ENCODE data around the gene TMEM141. TPM values are rescaled to one million over a fixed set of nuclear protein-coding genes. Genes with fewer than 3 reads are reported as not detected.
"Not testable (repeated sequence)": the region's sequence is repeated elsewhere in the genome, so short reads cannot be mapped to it uniquely, and the experiment has no call there.

The TMEM141 gene
- total and polyA plus RNA-seq, 5 donors = 73.6 to 158 (median 102) TPM

GRCh38 chr9:136838314-136839228 lies 47.4 kb downstream of the TMEM141 start:
- DNase-seq (peak in 2 of 3 donors; percentile 49 to 56), ATAC-seq (no peak)
- 82% methylated on average over 29 of the region's 29 CpGs for WGBS
- H3K27ac ChIP-seq (ENCODE audit: low read length) = no peak overlapping the region
- peaks cover 8% of the 10 kb centered on the region for H3K4me1 ChIP-seq (ENCODE audit: control insufficient read depth, insufficient read depth, low read length)
- intact Hi-C loops (cut with DNase I) = no loop called here
- no peak overlapping the region for H3K4me3 ChIP-seq (ENCODE audit: low read length)
- no peaks in the 10 kb centered on the region for H3K9me3 ChIP-seq (ENCODE audit: control insufficient read depth, low read length)
- no peaks in the 10 kb centered on the region for H3K27me3 ChIP-seq (ENCODE audit: control insufficient read depth, insufficient read depth)

- peak in 2 of 3 donors; percentile 54 to 60 for DNase-seq
- intact Hi-C loops (cut with DNase I) = loop anchor here in 1 of 4 donors (10.0 kb wide), 1 partner anchor 105 kb away; the partner anchor contains the start of genes C8G and FBXW5
- Histone ChIP-seq H3K9me3 (ENCODE audit: control insufficient read depth, low read length) (no peaks in the 10 kb centered on the region), H3K27ac (ENCODE audit: low read length) (no peak overlapping the region), H3K4me1 (ENCODE audit: control insufficient read depth, insufficient read depth, low read length) (peaks cover 8% of the 10 kb centered on the region), H3K27me3 (ENCODE audit: control insufficient read depth, insufficient read depth) (no peaks in the 10 kb centered on the region), H3K4me3 (ENCODE audit: low read length) (no peak overlapping the region)
- 82% methylated on average over 36 of the region's 36 CpGs for WGBS
- ATAC-seq = no peak
Measured at GRCh38 chr9:136839229-136840139, 48.3 kb downstream of the TMEM141 start.

- H3K27me3 ChIP-seq (ENCODE audit: control insufficient read depth, insufficient read depth) = no peaks in the 10 kb centered on the region
- no peak for ATAC-seq
- peak in 2 of 3 donors; percentile 50 to 72 for DNase-seq
- peaks cover 8% of the 10 kb centered on the region for H3K4me1 ChIP-seq (ENCODE audit: control insufficient read depth, insufficient read depth, low read length)
- H3K27ac ChIP-seq (ENCODE audit: low read length) = no peak overlapping the region
- intact Hi-C loops (cut with DNase I) = loop anchor here in 1 of 4 donors (10.0 kb wide), 1 partner anchor 104 kb away; the partner anchor contains the start of genes C8G and FBXW5
- no peak overlapping the region for H3K4me3 ChIP-seq (ENCODE audit: low read length)
- H3K9me3 ChIP-seq (ENCODE audit: control insufficient read depth, low read length) = no peaks in the 10 kb centered on the region
- WGBS = 61% methylated on average over 32 of the region's 32 CpGs
Measured at GRCh38 chr9:136840140-136840876, 49.2 kb downstream of the TMEM141 start.

GRCh38 chr9:136840877-136841645 lies 49.9 kb downstream of the TMEM141 start:
- ATAC-seq = peak; percentile 5 to 29
- no peaks in the 10 kb centered on the region for H3K9me3 ChIP-seq (ENCODE audit: control insufficient read depth, low read length)
- no peak overlapping the region for H3K27ac ChIP-seq (ENCODE audit: low read length)
- no peak overlapping the region for H3K4me3 ChIP-seq (ENCODE audit: low read length)
- H3K27me3 ChIP-seq (ENCODE audit: control insufficient read depth, insufficient read depth) = no peaks in the 10 kb centered on the region
- intact Hi-C loops (cut with DNase I) = loop anchor here in 1 of 4 donors (10.0 kb wide), 1 partner anchor 104 kb away; the partner anchor contains the start of genes C8G and FBXW5
- 66% methylated on average over 28 of the region's 28 CpGs for WGBS
- H3K4me1 ChIP-seq (ENCODE audit: control insufficient read depth, insufficient read depth, low read length) = peaks cover 8% of the 10 kb centered on the region
- DNase-seq = peak in 2 of 3 donors; percentile 79 to 81

GRCh38 chr9:136841646-136842379 lies 50.7 kb downstream of the TMEM141 start:
- WGBS = 47% methylated on average over 16 of the region's 16 CpGs
- H3K27ac ChIP-seq (ENCODE audit: low read length); H3K9me3 ChIP-seq (ENCODE audit: control insufficient read depth, low read length); H3K4me1 ChIP-seq (ENCODE audit: control insufficient read depth, insufficient read depth, low read length); H3K4me3 ChIP-seq (ENCODE audit: low read length); H3K27me3 ChIP-seq (ENCODE audit: control insufficient read depth, insufficient read depth): not testable (repeated sequence)
- ATAC-seq = peak in 1 of 2 donors; percentile 0
- peak in 2 of 3 donors; percentile 54 to 65 for DNase-seq
- intact Hi-C loops (cut with DNase I) = loop anchor here in 1 of 4 donors (10.0 kb wide), 1 partner anchor 103 kb away; the partner anchor contains the start of genes C8G and FBXW5

- H3K27ac ChIP-seq (ENCODE audit: low read length); H3K27me3 ChIP-seq (ENCODE audit: control insufficient read depth, insufficient read depth); H3K4me1 ChIP-seq (ENCODE audit: control insufficient read depth, insufficient read depth, low read length); H3K9me3 ChIP-seq (ENCODE audit: control insufficient read depth, low read length): not testable (repeated sequence)
- peak; percentile 76 to 77 for ATAC-seq
- DNase-seq = peak; percentile 79 to 93 (median 92)
- intact Hi-C loops (cut with DNase I) = loop anchor here in 1 of 4 donors (10.0 kb wide), 1 partner anchor 102 kb away; the partner anchor contains the start of genes C8G and FBXW5
- peak within 1 kb of the TSS; percentile 8 for H3K4me3 ChIP-seq (ENCODE audit: low read length)
- WGBS = 1% methylated on average over 25 of the region's 27 CpGs
Measured at GRCh38 chr9:136842380-136842948, 51.3 kb downstream of the TMEM141 start, which contains the start of gene AJM1. Gene AJM1 (plus strand): TSS chr9:136842478. CDS start chr9:136844415, 1,937 bp downstream.

Small RNAs within 50 kb of the gene (microRNA-seq; reads per million reads assigned to microRNA genes)
- 0 reads per million in 2 donors for gene MIR4292
- 0 reads per million in 2 donors for gene MIR6722

Other genes with a start within 250 kb of the TMEM141 start
- gene NOTCH1, start 245.3 kb upstream of the TMEM141 start, total RNA-seq = 10 to 100 TPM; 20.4 to 31.9 (median 29.4) TPM
- gene NOTCH1, start 245.3 kb upstream of the TMEM141 start, polyA plus RNA-seq = 10.8 TPM
- gene EGFL7, start 128.4 kb upstream of the TMEM141 start, total RNA-seq = 100 to 1,000 TPM in 1 of 4 donors, 10 to 100 TPM in 3; 73.3 to 148 (median 83.0) TPM
- gene EGFL7, start 128.4 kb upstream of the TMEM141 start, polyA plus RNA-seq = 113 TPM
- gene AGPAT2, start 103.9 kb upstream of the TMEM141 start, total RNA-seq = 10 to 100 TPM; 63.0 to 92.0 (median 70.2) TPM
- 149 TPM for gene AGPAT2, start 103.9 kb upstream of the TMEM141 start, polyA plus RNA-seq
- gene DIPK1B, start 78.8 kb upstream of the TMEM141 start, total RNA-seq = 10 to 100 TPM; 34.2 to 40.8 (median 36.4) TPM
- gene DIPK1B, start 78.8 kb upstream of the TMEM141 start, polyA plus RNA-seq = 42.7 TPM
- gene LCN10, start 48.4 kb upstream of the TMEM141 start, total RNA-seq = 10 to 100 TPM in 1 of 4 donors, 1 to 10 TPM in 3; 4.5 to 14.1 (median 7.7) TPM
- gene LCN10, start 48.4 kb upstream of the TMEM141 start, polyA plus RNA-seq = 14.7 TPM
- 10 to 100 TPM in 3 of 4 donors, 1 to 10 TPM in 1; 8.3 to 22.8 (median 16.9) TPM for gene LCN6, start 42.8 kb upstream of the TMEM141 start, total RNA-seq
- 41.0 TPM for gene LCN6, start 42.8 kb upstream of the TMEM141 start, polyA plus RNA-seq
- gene LCN8, start 33.1 kb upstream of the TMEM141 start, total RNA-seq = not detected
- not detected for gene LCN8, start 33.1 kb upstream of the TMEM141 start, polyA plus RNA-seq
- gene LCN15, start 26.8 kb upstream of the TMEM141 start, total RNA-seq = 1 to 10 TPM in 2 of 4 donors, under 1 TPM in 2; 0.32 to 1.3 (median 0.87) TPM
- gene LCN15, start 26.8 kb upstream of the TMEM141 start, polyA plus RNA-seq = 2.1 TPM
- 1 to 10 TPM; 2.0 to 5.0 (median 2.6) TPM for gene CCDC183, start 5.0 kb downstream of the TMEM141 start, total RNA-seq
- gene CCDC183, start 5.0 kb downstream of the TMEM141 start, polyA plus RNA-seq = 3.8 TPM
- gene RABL6, start 16.6 kb downstream of the TMEM141 start, total RNA-seq = 10 to 100 TPM; 67.3 to 73.6 (median 71.6) TPM
- 87.2 TPM for gene RABL6, start 16.6 kb downstream of the TMEM141 start, polyA plus RNA-seq
- gene AJM1, start 51.1 kb downstream of the TMEM141 start, total RNA-seq = 10 to 100 TPM in 1 of 4 donors, 1 to 10 TPM in 3; 4.4 to 11.5 (median 8.0) TPM
- 4.3 TPM for gene AJM1, start 51.1 kb downstream of the TMEM141 start, polyA plus RNA-seq
- gene PHPT1, start 58.1 kb downstream of the TMEM141 start, total RNA-seq = 100 to 1,000 TPM; 176 to 227 (median 203) TPM
- gene PHPT1, start 58.1 kb downstream of the TMEM141 start, polyA plus RNA-seq = 329 TPM
- gene MAMDC4, start 61.0 kb downstream of the TMEM141 start, total RNA-seq = 10 to 100 TPM in 1 of 4 donors, 1 to 10 TPM in 3; 3.0 to 10.8 (median 5.8) TPM
- 5.2 TPM for gene MAMDC4, start 61.0 kb downstream of the TMEM141 start, polyA plus RNA-seq
- 100 to 1,000 TPM; 279 to 331 (median 301) TPM for gene EDF1, start 75.0 kb downstream of the TMEM141 start, total RNA-seq
- 417 TPM for gene EDF1, start 75.0 kb downstream of the TMEM141 start, polyA plus RNA-seq
- gene TRAF2, start 95.2 kb downstream of the TMEM141 start, total RNA-seq = 10 to 100 TPM in 1 of 4 donors, 1 to 10 TPM in 3; 6.1 to 10.2 (median 8.6) TPM
- 6.7 TPM for gene TRAF2, start 95.2 kb downstream of the TMEM141 start, polyA plus RNA-seq
- 100 to 1,000 TPM; 108 to 139 (median 120) TPM for gene FBXW5, start 153.4 kb downstream of the TMEM141 start, total RNA-seq
- gene FBXW5, start 153.4 kb downstream of the TMEM141 start, polyA plus RNA-seq = 150 TPM
- 1 to 10 TPM; 1.0 to 1.8 (median 1.4) TPM for gene C8G, start 153.9 kb downstream of the TMEM141 start, total RNA-seq
- 1.4 TPM for gene C8G, start 153.9 kb downstream of the TMEM141 start, polyA plus RNA-seq
- 10 to 100 TPM in 3 of 4 donors, 1 to 10 TPM in 1; 9.8 to 21.2 (median 13.1) TPM for gene LCN12, start 160.9 kb downstream of the TMEM141 start, total RNA-seq
- 7.0 TPM for gene LCN12, start 160.9 kb downstream of the TMEM141 start, polyA plus RNA-seq
- gene PTGDS, start 186.2 kb downstream of the TMEM141 start, total RNA-seq = 1,000 to 10,000 TPM; 3,127 to 5,556 (median 4,402) TPM
- 6,981 TPM for gene PTGDS, start 186.2 kb downstream of the TMEM141 start, polyA plus RNA-seq
- gene LCNL1, start 191.6 kb downstream of the TMEM141 start, total RNA-seq = 10 to 100 TPM in 2 of 4 donors, 1 to 10 TPM in 2; 4.3 to 16.7 (median 9.7) TPM
- 2.4 TPM for gene LCNL1, start 191.6 kb downstream of the TMEM141 start, polyA plus RNA-seq
- 10 to 100 TPM; 24.8 to 30.4 (median 27.6) TPM for gene PAXX, start 201.1 kb downstream of the TMEM141 start, total RNA-seq
- 44.5 TPM for gene PAXX, start 201.1 kb downstream of the TMEM141 start, polyA plus RNA-seq
- gene CLIC3, start 205.2 kb downstream of the TMEM141 start, total RNA-seq = 1 to 10 TPM; 2.8 to 6.2 (median 4.8) TPM
- gene CLIC3, start 205.2 kb downstream of the TMEM141 start, polyA plus RNA-seq = 6.2 TPM
- gene ABCA2, start 236.9 kb downstream of the TMEM141 start, total RNA-seq = 10 to 100 TPM; 32.2 to 42.4 (median 39.3) TPM
- 40.4 TPM for gene ABCA2, start 236.9 kb downstream of the TMEM141 start, polyA plus RNA-seq
- under 1 TPM in 3 of 4 donors, not detected in 1; 0.09 to 0.24 (median 0.20) TPM for gene FUT7, start 240.7 kb downstream of the TMEM141 start, total RNA-seq
- gene FUT7, start 240.7 kb downstream of the TMEM141 start, polyA plus RNA-seq = 0.07 TPM